ENCODE measurements around the gene COPS7B. TPM values are rescaled to one million over a fixed set of nuclear protein-coding genes. Genes with fewer than 3 reads are reported as not detected.

COPS7B gene
- total and polyA plus RNA-seq, 2 of the 8 experiments (the other 6 are each of a cell fraction or from before 2014, with no cell fraction given) = 62.2 to 72.1 TPM

DNA sequence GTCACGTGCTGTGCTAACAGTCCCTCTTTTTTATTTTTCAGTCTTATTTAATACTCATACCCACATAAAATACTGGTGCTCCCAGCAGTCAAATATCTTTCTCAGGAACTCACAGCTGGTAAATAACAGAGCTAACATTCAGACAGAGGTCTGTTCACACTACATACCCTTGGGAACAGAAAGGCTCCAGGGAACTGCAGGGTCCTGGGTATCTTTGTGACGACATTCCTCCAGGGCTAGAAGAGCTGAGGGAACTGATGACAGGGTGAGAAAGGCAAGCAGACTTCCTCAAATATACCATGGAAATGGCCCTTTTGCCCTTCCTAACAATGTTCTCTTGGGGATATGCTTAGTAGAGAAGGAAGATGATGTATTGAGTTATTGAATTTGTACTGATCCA is 24.5 kb upstream of the COPS7B start:
- Histone ChIP-seq H2BK5ac (ENCODE audit: low read depth, low read length) (no peak overlapping the region), H2BK15ac (ENCODE audit: low read length) (no peak overlapping the region), H2AK5ac (ENCODE audit: low read depth, low read length) (no peak overlapping the region), H3K27me3 (replicated peaks in 1 of 4; ENCODE audit: control insufficient read depth in 3 of 4, extremely low read depth in 1 of 4, insufficient read depth in 3 of 4, low read length in 3 of 4) (no peaks in the 10 kb centered on the region), H3K56ac (replicated peaks; ENCODE audit: insufficient read length, low read depth, low read length) (no peak overlapping the region), H3K27ac (ENCODE audit: low read depth, low read length) (no peak overlapping the region), H3K14ac (ENCODE audit: insufficient read length) (no peak overlapping the region), H3K4me3 (ENCODE audit: extremely low read depth in 1 of 4, insufficient read depth in 2 of 4, low read depth in 3 of 4, low read length in 4 of 4) (no peak overlapping the region), H3K4me1 (replicated peaks in 1 of 4; ENCODE audit: control insufficient read depth in 3 of 4, insufficient read depth in 4 of 4, low read length in 3 of 4) (no peaks in the 10 kb centered on the region), H3K23ac (ENCODE audit: insufficient read length) (no peak overlapping the region), H3K79me2 (ENCODE audit: control insufficient read depth in 1 of 2, insufficient read depth in 2 of 2, low read length in 2 of 2) (no peaks in the 10 kb centered on the region; a peak in 1 of 4 replicates), H3K9me3 (ENCODE audit: insufficient read depth in 2 of 2, low read depth in 1 of 2, low read length in 1 of 2) (no peaks in the 10 kb centered on the region), H3K36me3 (ENCODE audit: control insufficient read depth in 2 of 4, insufficient read depth in 4 of 4, low read length in 3 of 4) (no peaks in the 10 kb centered on the region), H2BK120ac (replicated peaks; ENCODE audit: low read depth, low read length) (no peak overlapping the region), H3K18ac (ENCODE audit: extremely low read depth, low read length) (no peak overlapping the region), H4K91ac (replicated peaks; ENCODE audit: insufficient read length, low read length) (no peak overlapping the region), H3K23me2 (ENCODE audit: low read depth, low read length) (no peaks in the 10 kb centered on the region), H2AFZ (ENCODE audit: low read length) (no peak overlapping the region), H4K20me1 (replicated peaks in 1 of 2; ENCODE audit: control insufficient read depth in 1 of 2, insufficient read depth in 2 of 2, low read length in 2 of 2) (no peaks in the 10 kb centered on the region), H3K4ac (replicated peaks; ENCODE audit: insufficient read length, low read depth, low read length) (no peak overlapping the region), H3K9ac (replicated peaks in 1 of 4; ENCODE audit: extremely low read depth in 1 of 4, low read depth in 3 of 4, low read length in 3 of 4) (no peak overlapping the region), H2BK20ac (ENCODE audit: low read length) (no peak overlapping the region), H3K79me1 (ENCODE audit: low read depth, low read length) (no peaks in the 10 kb centered on the region; the same call in 1 of the 2 replicates), H3K4me2 (ENCODE audit: insufficient read depth in 1 of 2, low read depth in 2 of 2, low read length in 2 of 2) (no peak overlapping the region), H2BK12ac (ENCODE audit: low read depth, low read length) (no peak overlapping the region), H4K5ac (ENCODE audit: insufficient read length, low read depth, low read length) (no peak overlapping the region), H4K8ac (ENCODE audit: extremely low read depth, insufficient read depth, low read length) (no peak overlapping the region)
- POLR2A ChIA-PET (ENCODE audit: partially characterized antibody) = interaction anchor here (0.6 to 1.6 kb wide), 5 partner anchors 9 to 281 kb away, joined by 3 to 4 read pairs (median 4); partner anchors contain the start of gene COPS7B
- CTCF ChIA-PET (ENCODE audit: partially characterized antibody) = interaction anchor here (0.6 to 1.9 kb wide), 7 partner anchors 10 to 275 kb away, joined by 3 to 7 read pairs (median 5); no protein-coding TSS in a partner anchor
- 86% methylated on average over 2 of the region's 2 CpGs; no CpG with 5 or more reads in 1 of the 2 experiments for WGBS, 2 experiments (ENCODE audit: extremely low coverage in 1 of 2, insufficient coverage in 1 of 2, insufficient read length in 1 of 2, insufficient replicate concordance in 2 of 2, low coverage in 1 of 2, low lambda C conversion rate in 2 of 2, missing lambda C conversion rate in 1 of 2)
- TF ChIP-seq CBX5 (IDR thresholded peaks at IDR 0.05; ENCODE audit: low read depth, low read length) = no peak
- no peak for TF ChIP-seq RXRA (IDR thresholded peaks at IDR 0.05; ENCODE audit: insufficient read depth, low read depth, low read length)
- TF ChIP-seq CHD2 (IDR thresholded peaks at IDR 0.05; ENCODE audit: low read length) = no peak
- DNase-seq (ENCODE audit: low read depth in 1 of 2, low spot score in 2 of 2) (no peak), FAIRE-seq (no peak)

All from H1 (cell line).